Measurements from ENCODE around the gene C1QTNF9.
"Not testable (repeated sequence)": the region's sequence is repeated elsewhere in the genome, so short reads cannot be mapped to it uniquely, and the experiment has no call there.

Gene C1QTNF9

DNA sequence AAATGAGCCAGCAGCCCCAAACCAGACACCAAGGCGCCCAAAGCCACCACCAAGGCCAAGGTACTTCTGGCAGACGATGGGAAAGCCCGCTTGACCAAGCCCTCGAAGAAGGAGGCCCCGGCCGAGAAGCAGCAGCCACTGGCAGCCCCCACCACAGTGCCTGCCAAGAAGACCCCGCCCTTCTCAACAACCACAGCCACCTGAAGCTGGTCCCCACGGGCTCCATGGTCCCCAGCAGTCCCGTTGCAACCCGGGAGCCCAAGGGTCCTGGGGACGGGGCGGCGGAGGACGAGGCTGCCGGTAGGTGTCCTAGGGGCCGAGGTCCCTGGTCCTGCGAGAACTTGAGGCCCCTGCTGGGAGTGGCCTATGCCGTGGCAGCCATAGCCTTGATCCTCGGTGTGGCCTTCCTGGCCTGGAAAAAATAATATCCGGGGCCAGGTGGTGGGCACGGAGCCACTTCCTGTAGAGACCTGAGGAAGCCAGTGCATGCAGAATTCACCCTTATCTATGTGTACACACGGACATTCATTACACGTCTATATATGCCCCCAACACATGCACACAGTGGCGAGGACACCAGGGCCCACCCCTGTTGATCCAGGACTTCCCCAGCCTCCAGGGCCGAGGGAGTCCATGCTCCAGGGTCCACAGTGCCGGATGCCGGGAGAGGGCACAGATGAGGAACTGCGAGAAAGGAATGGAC, 13.8 kb downstream of the C1QTNF9 start:
- DNase-seq (ENCODE audit: low spot score) = no peak

DNA sequence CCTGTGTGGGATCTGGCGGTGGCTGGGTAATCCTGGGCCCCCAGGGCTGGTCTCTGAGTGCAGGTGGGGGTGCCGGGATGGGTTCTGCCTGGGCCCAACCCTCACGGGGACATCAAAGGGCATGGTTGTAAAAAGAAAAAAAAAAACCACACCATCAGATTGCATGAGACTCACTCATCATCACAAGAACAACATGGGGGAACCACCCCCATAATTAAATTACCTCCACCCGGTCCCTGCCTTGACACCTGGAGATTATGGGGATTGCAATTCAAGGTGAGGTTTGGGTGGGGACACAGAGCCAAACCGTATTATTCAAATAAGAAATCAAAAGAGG, 14.3 kb downstream of the C1QTNF9 start:
- DNase-seq (ENCODE audit: low spot score) = no peak

DNA sequence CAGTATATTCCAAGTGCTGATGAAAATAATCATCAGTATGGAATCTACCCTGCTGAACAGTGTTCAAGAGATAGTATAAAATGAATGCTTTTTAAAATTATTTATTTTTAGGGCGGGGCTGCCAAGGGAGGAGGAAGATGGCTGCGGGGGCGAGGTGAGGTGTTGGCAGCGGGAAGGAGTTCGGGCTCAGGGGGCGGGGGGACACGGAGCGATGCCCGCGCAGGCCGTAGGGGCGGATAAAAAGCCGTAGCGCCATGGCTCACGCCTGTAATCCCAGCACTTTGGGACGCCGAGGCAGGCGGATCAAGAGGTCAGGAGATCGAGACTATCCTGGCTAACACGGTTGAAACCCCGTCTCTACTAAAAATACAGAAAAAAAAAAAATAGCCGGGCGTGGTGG, 18.2 kb downstream of the C1QTNF9 start:
- DNase-seq (ENCODE audit: low spot score) = not testable (repeated sequence)

DNA sequence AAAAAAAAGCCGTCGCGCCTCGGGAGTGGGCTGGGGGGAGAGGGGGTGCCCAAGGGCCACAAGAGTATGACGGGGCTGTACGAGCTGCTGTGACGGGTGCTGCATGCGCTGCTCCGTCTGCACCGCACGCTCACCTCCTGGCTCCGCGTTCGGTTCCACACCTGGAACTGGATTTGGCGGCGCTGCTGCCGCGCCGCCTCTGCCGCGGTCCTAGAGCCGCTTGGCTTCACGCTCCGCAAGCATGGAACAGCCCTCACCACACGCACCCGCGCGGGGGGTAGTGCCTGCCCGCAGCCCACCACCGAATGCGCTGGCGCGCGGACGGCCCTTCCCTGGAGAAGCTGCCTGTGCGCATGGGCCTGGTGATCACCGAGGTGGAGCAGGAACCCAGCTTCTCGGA, 18.8 kb downstream of the C1QTNF9 start:
- no peak for DNase-seq (ENCODE audit: low spot score)

DNA sequence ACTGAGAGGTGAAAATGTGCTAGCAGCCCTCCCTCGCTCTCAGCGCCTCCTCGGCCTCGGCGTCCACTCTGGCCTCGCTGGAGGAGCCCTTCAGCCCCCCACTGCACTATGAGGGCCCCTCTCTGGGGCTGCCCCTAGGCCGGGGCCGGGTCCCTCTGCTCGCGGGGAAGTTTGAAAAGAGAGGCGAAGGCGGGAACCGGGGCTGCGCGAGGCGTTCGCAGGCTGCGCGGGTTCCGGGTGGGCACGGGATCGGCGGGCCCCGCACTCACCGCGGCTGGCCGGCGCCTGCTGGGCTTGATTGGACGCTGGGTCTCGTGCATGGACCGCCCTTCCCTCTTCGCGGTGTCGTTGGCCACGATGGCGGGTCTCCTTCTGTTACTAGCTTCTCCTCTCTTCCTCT, 29.3 kb downstream of the C1QTNF9 start:
- no peak for DNase-seq (ENCODE audit: low spot score)

DNA sequence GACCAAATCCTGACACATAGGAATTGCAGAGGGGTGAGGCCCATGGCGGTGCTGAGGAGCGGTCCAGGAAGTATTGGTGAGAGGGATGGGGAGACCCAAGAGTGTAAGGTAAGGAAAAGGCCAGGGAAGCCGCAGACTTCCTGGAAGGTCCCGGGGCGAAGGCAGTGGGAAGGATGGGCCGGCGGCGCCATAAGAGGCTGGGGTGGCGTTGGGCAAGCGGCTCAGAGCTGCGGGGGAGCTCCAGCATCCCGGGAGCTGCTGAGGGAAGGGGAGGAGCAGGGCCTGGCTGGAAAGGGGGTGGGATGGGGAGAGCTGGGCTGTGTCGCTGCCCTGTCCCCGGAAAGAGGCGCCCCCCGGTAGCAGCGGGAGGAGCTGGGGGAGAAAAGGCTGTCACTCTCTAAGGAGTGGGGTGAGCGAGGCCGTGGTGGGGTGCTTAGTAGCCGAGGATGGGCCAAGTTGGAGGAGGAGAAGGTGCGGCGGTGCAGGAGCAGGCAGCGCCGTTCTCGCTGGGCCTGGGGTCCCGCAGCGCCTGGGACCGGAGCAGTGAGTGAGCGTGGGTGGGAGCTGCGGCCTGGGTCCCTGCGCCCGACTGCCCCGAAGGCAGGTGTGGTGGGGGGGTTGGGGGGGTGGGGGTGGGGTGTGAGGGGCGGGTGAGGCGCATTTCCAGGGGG, 30.7 kb downstream of the C1QTNF9 start:
- DNase-seq (ENCODE audit: low spot score) = no peak

DNA sequence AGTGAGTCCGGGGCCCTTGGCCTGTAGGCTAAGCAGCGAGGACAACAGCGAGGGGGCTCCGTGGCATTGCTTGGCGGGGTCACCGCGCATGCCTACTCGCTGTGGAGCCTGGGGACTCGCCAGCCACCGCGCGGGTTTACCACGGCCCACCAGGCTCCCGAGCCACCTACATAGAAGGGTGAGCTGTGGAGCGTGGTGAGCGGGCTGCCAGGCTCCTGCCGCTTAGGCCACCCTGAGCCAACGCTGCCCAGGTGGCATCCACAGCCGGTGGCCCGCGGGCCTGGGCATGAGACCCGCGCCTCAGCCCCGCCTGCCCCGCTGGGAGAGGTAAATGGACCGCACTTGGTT, 31.2 kb downstream of the C1QTNF9 start:
- no peak for DNase-seq (ENCODE audit: low spot score)

DNA sequence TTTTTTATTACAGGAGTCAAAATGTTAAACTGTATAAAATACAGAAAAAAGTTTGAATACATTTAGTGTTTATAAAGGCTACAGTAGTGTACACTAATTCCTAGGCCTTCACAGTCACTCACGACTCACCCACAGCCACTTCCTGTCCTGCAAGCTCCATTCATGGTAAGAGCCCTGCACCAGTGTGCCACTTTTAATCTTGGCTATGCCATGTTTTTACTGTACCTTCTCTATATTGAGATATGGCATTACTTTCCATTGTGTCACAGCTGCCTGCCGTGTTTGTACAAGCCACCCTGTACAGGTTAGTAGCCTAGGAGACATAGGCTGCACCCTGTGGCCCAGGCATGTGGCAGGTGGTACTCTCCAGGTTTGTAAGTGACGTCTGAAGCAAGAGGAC, 32.1 kb downstream of the C1QTNF9 start:
- no peak for DNase-seq (ENCODE audit: low spot score)

DNA sequence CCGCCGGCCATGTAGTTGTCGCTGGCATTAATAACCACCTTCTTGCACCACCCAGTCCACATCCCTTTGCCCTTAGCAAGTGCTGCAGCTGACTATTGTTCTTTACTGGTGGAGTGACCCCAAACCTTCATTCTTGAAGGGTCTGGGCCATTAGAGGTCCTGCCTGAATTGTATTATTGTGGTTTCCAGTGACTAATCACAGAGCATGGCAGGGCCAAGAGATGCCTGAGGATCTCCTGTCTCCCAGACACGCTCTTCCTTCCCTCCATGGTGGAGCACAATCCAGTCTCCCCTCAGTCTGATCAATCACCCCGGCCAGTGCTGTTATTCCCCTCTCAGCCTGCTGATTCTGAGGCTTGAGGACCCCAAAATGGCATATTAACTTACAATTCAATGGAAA, 39.0 kb downstream of the C1QTNF9 start:
- DNase-seq (ENCODE audit: low spot score) = no peak

DNA sequence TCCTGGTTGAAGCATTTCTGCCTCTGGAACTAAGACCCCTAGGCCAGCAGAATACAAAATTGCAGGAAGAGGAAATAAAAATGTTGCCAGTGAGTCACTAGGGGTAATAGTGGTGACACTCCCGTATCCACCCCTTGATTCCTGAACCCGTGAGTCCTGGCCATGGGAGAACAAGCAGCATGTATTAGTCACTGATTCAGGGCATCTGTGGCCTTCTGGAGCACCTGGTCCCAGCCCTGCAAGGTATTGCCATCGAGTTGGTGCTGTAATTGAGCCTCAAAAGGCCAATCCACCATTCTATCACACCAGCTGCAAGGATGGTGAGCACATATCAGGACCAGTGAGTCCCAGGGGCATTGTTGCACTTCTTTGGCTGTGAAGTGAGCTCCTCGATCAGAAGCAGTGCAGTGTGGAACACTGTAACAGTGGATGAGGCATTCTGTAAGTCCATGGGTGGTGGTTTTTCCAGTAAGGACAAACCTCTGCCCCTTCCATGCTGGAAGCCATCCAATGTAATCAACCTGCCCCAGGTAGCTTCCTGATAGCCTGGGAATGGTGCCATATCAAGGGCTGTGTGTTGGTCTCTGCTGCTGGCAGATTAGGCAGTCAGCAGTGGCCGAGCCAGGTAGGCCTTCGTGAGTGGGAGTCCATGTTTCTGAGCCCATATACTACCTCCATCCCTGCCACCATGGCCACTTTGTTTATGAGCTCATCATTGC, 39.6 kb downstream of the C1QTNF9 start:
- no peak for DNase-seq (ENCODE audit: low spot score)

DNA sequence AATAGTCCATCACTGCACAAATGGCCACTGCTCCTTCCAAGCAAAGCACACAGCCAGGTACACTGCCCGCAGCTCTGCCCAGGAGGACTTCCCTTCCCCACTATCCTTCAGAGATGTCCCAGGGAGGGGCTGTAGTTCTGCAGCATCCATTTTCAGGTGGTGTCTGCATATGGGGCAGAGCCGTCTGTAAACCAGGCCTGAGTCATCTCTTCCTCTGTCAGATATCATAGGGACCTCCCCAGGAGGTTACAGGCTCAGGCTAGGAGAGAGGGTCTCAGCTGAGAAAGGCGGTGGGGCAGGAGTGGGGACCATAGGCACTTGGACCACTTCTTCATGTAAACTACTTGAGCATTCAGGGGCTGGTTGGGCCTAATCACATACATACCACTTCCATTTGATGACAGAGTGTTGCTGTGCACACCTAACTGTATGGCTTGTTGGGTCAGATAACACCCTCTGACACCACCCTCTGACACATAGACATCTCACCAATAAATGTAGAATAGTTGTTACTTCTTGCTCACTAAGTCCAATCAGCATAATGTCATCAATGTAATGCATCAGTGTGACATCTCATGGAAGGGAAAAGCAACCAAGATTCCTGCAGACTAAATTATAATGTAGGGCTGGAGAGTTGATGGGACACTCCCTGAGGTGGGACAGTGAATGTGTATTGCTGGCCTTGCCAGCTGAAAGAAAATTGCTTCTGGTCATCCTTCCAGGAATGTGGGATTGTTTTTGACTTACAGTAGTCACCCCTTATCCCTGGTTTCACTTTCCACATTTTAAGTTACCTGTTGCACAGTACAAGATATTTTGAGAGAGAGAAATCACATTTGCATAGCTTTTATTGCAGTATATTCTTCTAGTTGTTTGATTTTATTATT, 40.6 kb downstream of the C1QTNF9 start:
- DNase-seq (ENCODE audit: low spot score) = not testable (repeated sequence)

DNA sequence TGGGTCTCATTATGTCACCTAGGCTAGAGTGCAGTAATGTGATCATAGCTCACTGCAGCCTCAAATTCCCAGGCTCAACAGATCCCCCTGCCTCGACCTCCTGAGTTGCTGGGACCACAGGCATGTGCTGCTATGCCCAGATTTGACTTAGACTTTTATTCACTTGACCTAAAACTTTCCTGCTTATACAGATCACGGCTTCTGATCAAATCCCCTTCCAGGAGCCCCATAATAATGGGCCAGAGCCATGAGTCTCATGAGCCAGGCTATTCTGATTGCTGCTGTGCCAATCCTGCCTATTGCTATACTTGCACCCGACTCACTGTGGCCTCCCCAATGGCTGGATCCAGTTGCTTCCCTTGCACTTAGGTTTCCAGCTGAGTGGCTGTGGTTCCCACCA, 42.0 kb downstream of the C1QTNF9 start:
- DNase-seq (ENCODE audit: low spot score) = no peak

DNA sequence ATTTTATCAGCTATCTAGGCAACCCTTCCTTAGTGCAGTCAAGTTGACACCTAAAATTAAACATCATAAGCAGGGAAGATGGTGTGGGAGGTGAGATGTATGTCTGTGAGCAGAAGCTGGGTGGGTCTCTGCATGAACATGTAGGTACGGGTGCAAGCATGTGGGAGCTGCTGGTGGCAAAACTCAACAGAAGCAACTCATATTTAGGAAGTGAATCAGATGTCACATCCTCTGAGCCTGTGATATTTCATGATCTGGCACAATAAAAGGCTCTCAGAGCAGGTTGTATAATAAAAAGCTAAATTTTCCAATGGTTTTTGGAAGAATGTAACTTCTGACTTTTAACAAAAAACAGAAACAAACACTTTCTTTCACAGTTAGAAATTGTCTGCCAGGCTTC, 44.4 kb downstream of the C1QTNF9 start:
- DNase-seq (ENCODE audit: low spot score) = no peak

DNA sequence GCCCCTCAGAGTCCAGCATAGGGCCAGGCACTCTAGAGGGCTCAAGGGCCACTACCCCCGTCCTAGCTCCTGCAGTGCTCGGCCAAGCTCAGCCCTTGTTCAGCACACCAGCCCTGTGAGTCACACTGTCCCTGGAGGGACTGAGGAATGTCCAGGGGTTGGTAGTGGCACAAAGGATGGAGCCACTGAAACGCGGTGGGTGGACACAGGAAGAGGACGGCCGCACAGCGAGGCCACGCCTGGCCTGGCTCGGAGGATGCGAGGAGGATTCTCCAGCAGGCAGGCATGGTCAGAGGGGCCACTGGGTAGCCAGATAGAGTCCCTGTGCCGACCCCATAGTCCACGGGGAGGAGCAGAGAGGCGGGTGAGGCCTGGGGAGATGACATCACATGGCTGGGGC, 45.7 kb downstream of the C1QTNF9 start:
- DNase-seq (ENCODE audit: low spot score) = no peak

DNA sequence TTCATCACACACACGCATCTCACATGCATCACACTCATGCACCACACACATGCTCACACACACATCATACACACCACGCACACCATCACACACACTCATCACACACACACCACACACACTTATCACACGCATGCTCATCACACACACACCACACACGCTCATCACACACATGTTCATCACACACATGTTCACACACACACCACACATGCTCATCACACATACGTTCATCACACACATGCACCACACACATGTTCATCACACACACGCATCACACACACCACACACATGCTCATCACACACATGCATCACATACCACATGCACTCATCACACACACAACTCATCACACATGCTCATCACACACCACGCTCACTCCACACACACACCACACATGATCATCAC, 46.9 kb downstream of the C1QTNF9 start:
- no peak for DNase-seq (ENCODE audit: low spot score)

DNA sequence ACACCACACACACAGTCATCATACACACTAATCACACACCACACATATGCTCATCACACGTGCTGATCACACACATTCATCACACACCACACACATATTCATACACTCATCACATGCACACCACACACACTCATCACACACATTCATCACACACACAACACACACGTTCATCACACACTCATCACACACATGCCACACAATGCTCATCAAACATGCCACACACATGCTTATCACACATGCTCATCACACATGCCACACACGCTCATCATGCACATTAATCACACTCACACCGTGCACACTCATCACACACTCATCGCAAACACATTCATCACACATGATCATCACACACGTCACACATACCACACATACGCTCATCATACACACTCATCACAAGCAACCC, 47.5 kb downstream of the C1QTNF9 start:
- no peak for DNase-seq (ENCODE audit: low spot score)

DNA sequence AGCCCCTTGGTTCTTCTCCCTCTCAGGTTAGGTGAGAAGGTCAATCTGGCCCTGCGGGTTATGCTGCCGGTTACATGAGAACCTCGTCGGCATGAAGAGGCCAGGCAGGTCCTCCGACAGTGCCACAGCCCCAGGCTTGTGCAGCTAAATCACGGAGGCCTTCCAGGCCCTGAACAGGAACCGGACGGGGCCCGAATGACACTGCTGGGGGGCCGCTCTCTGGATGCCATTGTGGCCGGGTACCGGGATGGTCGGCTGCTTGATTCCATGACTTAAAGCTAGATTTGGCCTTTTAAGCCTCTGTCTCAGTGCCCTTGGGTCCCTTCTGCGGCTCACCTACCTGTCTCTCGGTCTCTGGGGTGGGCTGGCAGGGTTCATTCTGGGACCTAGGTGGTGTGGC, 48.4 kb downstream of the C1QTNF9 start:
- DNase-seq (ENCODE audit: low spot score) = no peak

DNA sequence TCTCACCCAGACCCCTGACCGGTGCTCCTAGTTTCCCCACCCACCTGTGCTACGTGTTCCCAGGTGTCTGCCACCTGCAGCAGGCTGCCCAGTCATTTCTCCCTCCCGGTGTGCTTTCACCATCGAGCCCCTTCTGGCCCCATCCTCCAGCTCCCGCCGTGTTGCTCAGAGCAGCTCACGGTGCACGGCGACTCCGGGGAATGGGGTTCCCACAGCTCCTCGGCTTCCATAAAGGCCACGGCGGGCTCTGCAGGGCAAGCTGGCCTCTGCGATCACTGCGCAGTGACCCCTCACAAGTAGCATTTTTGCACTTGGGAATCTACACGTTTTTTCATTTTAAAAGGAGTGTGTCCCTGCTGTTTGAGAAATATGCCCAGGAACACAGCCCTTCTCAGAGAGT, 49.5 kb downstream of the C1QTNF9 start:
- not testable (repeated sequence) for DNase-seq (ENCODE audit: low spot score)

DNA sequence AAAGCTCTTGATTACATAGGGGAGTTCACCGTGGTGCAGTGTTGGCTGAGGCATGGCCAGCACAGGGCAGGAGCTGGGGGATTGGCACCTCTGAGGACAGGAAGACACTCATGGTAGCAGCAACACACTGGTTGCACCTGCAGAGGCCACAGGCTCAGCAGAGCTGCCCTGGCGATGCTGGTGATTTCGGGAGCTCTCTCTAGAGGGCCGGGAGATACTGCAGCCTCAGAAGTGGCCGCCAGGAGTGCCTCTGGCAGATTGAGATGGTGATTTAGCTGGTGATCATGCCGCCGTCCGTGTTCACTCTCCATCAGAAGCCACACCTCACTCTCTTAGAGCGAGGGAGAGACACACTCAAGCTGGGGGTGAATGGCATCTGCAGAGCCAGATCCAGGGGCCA, 49.9 kb downstream of the C1QTNF9 start:
- DNase-seq (ENCODE audit: low spot score) = not testable (repeated sequence)

DNA sequence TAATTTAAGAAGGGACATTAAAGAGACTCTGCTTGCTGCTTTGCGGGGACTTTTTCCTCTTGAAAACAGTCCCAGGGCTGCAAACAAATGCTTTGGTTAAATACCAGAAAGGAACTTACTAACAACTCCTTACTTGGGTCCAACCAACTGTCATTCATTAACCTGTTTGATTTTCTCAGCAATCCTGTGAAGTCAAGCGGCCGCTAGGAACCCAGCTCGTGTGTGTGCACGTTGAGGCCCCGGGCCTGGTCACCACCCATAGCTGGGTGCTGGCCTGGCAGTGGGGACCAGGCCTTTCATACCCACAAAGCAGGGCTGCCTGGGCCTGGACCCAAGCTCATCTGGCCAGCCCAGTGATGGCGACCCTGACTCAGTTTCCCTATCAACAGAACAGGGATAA, 50.7 kb downstream of the C1QTNF9 start:
- DNase-seq (ENCODE audit: low spot score) = no peak

DNA sequence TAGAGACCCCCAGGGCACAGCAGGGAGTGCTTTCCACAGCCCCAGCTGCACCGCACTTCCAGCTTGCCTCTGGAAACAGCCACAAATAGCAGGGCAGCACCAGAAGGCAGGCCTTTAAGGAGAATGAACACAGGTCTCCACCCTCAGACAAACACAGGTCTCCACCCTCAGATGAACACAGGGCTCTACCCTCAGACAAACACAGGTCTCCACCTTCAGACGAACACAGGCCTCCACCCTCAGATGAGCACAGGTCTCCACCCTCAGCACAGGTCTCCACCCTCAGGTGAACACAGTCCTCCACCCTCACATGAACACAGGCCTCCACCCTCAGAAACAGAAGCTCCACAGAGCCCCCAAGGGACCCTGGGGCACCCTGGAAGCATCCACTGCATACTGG, 51.7 kb downstream of the C1QTNF9 start:
- DNase-seq (ENCODE audit: low spot score) = no peak

DNA sequence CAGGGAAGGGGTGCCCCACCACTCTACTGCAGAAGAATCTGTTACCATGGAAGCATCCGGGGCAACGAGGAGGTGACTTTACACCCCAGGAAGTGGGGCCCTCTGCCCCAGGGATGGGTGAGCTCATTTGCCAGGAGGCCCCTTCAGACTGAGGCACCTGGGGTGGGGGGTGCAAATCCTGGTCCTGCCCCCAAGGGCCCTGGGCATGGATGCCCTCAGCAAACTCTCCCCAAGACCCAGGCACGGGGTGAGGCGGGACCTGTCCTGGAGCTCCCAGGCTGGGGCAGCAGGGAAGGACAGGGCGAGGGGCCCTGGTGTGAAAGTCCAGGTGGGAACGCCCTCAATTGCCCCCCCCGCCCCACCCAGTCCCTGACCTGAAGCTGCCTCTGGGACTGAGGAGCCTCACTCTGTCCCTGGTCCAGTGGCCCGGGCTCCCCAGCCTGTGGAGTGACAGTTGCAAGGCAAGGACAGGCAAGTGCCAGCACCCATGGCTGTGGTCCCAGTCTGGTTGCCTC, 52.5 kb downstream of the C1QTNF9 start:
- no peak for DNase-seq (ENCODE audit: low spot score)
